Left ventricle myocardium inferior (tissue), 1 donor: ENCODE measurements around the gene MAST2. TPM values are rescaled to one million over a fixed set of nuclear protein-coding genes. Genes with fewer than 3 reads are reported as not detected.
A peak's percentile ranks its signal among the peaks of the same experiment; 100 is the strongest.

Experiments
- DNase-seq: peaks from one replicate; pipeline ENCODE4 v3.0.0-alpha.2; 2020
- H3K27ac ChIP-seq: fragments of 200-600 bp; replicated peaks from 2 replicates; pipeline ENCODE4 v1.8.0; 2021
- H3K27me3 ChIP-seq: fragments of 200-600 bp; 2 replicates; pipeline ENCODE4 v1.8.0; 2021; ENCODE audit warnings: low read depth
- H3K36me3 ChIP-seq: fragments of 200-600 bp; 2 replicates; pipeline ENCODE4 v1.8.0; 2021
- H3K4me1 ChIP-seq: fragments of 200-600 bp; 2 replicates; pipeline ENCODE4 v1.8.0; 2021
- H3K4me3 ChIP-seq: fragments of 200-600 bp; 2 replicates; pipeline ENCODE4 v1.8.0; 2021; ENCODE audit warnings: mild to moderate bottlenecking, moderate library complexity
- H3K9me3 ChIP-seq: fragments of 200-600 bp; replicated peaks from 2 replicates; pipeline ENCODE4 v1.8.0; 2021
- intact Hi-C: fragments of 100-400 bp; cut with micrococcal nuclease; formaldehyde crosslinking; loops from one replicate; pipeline ENCODE4 v1.11.0; 2022
- total RNA-seq: library from RNA; stranded (reverse); fragmentation: NEBNext Ultra II Directional; extraction: Animal tissue kit (Norgen Biotek cat#: 25700); gene quantifications from one replicate; pipeline ENCODE4 v1.2.1, GENCODE V29; 2021
- TF ChIP-seq, protein P1 (sequence below): fragments of 200-600 bp; IDR thresholded peaks from 2 replicates; pipeline ENCODE4 v1.8.0; 2021; ENCODE audit warnings: antibody characterized with exemption, mild to moderate bottlenecking, borderline replicate concordance
- donor health status: DM: no; HTN: yes; CAD: no; lungs with severe emphysema.

MAST2 gene
- total RNA-seq, 1 donor from 2014 or later, result 104 TPM

DNA sequence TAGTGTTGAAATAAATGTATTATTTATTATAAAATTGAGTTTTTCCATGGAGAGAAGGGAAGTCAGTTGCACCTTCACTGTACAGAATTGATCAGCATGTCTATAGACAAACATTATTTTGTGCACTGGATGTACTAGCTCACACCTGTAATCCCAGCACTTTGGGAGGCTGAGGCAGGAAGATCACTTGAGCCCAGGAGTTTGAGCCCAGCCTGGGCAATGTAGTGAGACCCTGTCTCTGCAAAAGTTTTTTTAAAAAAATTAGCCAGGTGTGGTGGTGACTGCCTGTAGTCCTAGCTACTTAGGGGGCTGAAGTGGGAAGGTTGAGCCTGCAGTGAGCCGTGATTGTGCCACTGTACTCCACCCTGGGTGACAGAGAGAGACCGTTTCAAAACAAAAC is 87.7 kb downstream of the MAST2 start:
- Histone ChIP-seq H3K9me3 (no peaks in the 10 kb centered on the region), H3K36me3 (no peaks in the 10 kb centered on the region), H3K27ac (no peak overlapping the region), H3K4me1 (peaks cover 17% of the 10 kb centered on the region), H3K27me3 (no peaks in the 10 kb centered on the region), H3K4me3 (no peak overlapping the region)
- intact Hi-C loops, result no loop called here
- no peak for DNase-seq
- TF ChIP-seq, protein P1, sequence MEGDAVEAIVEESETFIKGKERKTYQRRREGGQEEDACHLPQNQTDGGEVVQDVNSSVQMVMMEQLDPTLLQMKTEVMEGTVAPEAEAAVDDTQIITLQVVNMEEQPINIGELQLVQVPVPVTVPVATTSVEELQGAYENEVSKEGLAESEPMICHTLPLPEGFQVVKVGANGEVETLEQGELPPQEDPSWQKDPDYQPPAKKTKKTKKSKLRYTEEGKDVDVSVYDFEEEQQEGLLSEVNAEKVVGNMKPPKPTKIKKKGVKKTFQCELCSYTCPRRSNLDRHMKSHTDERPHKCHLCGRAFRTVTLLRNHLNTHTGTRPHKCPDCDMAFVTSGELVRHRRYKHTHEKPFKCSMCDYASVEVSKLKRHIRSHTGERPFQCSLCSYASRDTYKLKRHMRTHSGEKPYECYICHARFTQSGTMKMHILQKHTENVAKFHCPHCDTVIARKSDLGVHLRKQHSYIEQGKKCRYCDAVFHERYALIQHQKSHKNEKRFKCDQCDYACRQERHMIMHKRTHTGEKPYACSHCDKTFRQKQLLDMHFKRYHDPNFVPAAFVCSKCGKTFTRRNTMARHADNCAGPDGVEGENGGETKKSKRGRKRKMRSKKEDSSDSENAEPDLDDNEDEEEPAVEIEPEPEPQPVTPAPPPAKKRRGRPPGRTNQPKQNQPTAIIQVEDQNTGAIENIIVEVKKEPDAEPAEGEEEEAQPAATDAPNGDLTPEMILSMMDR, result no peak

DNA sequence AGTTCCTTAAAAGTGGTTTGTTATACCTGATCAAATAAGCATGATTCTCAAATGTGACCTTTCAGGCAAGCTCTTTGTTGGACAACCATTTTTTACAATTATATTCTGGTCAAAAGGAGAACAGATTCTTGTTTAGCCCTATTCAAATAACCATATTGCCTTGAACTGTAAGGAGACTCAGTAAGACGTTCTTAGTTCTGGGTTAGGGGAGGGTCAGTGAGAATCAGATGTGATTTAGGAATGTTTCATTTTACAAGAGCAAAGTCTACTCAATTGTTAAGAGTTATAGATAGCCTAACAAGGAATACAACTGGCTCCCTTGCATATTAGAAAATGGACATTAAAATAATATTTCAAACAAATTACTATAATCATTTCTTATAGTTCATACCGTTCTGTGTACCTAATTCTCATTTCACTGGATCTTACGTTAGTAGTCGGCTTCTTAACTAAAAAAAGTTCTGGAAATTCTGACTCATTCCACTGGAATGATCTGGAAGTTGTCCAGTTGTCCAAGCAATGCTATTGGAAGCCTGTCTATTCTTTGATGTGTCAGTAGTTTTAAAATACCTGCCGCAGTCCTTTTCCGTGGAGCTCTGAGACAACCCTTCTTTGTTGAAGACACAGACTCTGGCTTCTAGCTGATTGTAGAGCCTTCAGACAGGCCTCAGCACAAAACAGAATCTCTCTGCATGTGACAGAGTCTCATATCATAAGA is 88.8 kb downstream of the MAST2 start:
- no peaks in the 10 kb centered on the region for H3K36me3 ChIP-seq
- DNase-seq, result no peak
- no peaks in the 10 kb centered on the region for H3K27me3 ChIP-seq
- no peaks in the 10 kb centered on the region for H3K9me3 ChIP-seq
- H3K27ac ChIP-seq, result peak overlapping the region; percentile 74
- H3K4me1 ChIP-seq, result peaks cover 17% of the 10 kb centered on the region
- TF ChIP-seq, protein P1, result no peak
- peak overlapping the region; percentile 17 for H3K4me3 ChIP-seq
- intact Hi-C loops, result no loop called here

DNA sequence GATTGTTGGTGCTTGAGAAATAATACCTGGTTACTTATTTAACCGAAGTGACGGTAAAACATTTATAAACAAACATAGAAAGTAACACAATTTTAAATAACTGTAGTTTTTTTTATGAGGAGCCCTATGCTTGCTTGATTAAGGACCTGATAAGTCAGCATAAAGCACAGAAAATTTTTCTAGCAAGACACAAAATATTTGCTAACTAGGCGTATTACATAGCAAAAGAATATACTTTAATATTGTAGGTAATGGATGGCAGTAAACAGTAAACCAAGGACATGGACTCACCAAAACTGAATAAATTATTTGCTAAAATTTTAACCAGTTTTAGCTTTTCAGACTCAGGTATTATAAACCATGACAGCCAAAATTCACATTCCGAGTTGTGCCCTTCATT is 90.9 kb downstream of the MAST2 start:
- H3K9me3 ChIP-seq, result no peaks in the 10 kb centered on the region
- peaks cover 17% of the 10 kb centered on the region for H3K4me1 ChIP-seq
- H3K27me3 ChIP-seq, result no peaks in the 10 kb centered on the region
- DNase-seq, result no peak
- no peak overlapping the region for H3K27ac ChIP-seq
- intact Hi-C loops, result no loop called here
- H3K36me3 ChIP-seq, result no peaks in the 10 kb centered on the region
- TF ChIP-seq, protein P1, result no peak
- no peak overlapping the region for H3K4me3 ChIP-seq

GRCh38 chr1:45894921-45895320 is 91.5 kb downstream of the MAST2 start:
- Histone ChIP-seq H3K36me3 (no peaks in the 10 kb centered on the region), H3K27ac (no peak overlapping the region), H3K4me3 (no peak overlapping the region), H3K4me1 (peaks cover 17% of the 10 kb centered on the region), H3K27me3 (no peaks in the 10 kb centered on the region), H3K9me3 (no peaks in the 10 kb centered on the region)
- TF ChIP-seq, protein P1, result no peak
- DNase-seq, result no peak
- intact Hi-C loops, result no loop called here

DNA sequence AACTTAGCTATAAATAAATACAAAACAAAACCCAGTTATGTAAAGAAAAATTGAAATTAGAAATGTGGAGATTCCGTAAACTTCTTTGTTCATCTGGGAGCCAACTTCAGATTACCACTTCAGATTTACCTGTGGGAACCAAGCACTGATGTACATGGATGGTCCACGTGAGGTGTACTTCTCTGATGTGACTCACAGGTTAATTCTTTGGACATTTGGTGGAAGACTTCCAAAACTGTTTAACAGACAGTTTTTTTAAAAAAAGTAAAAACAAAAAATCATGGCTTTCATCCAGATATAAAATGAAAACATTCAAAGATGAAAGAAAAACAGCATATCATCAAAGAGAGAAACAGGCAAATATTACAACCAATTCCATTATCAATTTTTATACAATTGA is 92.0 kb downstream of the MAST2 start:
- no peak for DNase-seq
- Histone ChIP-seq H3K27me3 (no peaks in the 10 kb centered on the region), H3K4me3 (no peak overlapping the region), H3K9me3 (no peaks in the 10 kb centered on the region), H3K27ac (no peak overlapping the region), H3K36me3 (no peaks in the 10 kb centered on the region), H3K4me1 (peaks cover 17% of the 10 kb centered on the region)
- intact Hi-C loops, result no loop called here
- TF ChIP-seq, protein P1, result no peak
